Measurements from ENCODE around the gene CD22. TPM values are rescaled to one million over a fixed set of nuclear protein-coding genes. Genes with fewer than 3 reads are reported as not detected.
A peak's percentile ranks its signal among the peaks of the same experiment; 100 is the strongest.

CD22 gene
- total and polyA plus RNA-seq, 2 of the 8 experiments (the other 6 are each of a cell fraction or from before 2014, with no cell fraction given), result 0.06 to 0.60 TPM

- Histone ChIP-seq H3K4me1 (replicated peaks in 1 of 4; ENCODE audit: control insufficient read depth in 3 of 4, insufficient read depth in 4 of 4, low read length in 3 of 4) (no peaks in the 10 kb centered on the region), H4K20me1 (replicated peaks in 1 of 2; ENCODE audit: control insufficient read depth in 1 of 2, insufficient read depth in 2 of 2, low read length in 2 of 2) (no peaks in the 10 kb centered on the region), H4K5ac (ENCODE audit: insufficient read length, low read depth, low read length) (no peak overlapping the region), H3K4ac (replicated peaks; ENCODE audit: insufficient read length, low read depth, low read length) (no peak overlapping the region), H3K4me2 (ENCODE audit: insufficient read depth in 1 of 2, low read depth in 2 of 2, low read length in 2 of 2) (no peak overlapping the region), H3K18ac (ENCODE audit: extremely low read depth, low read length) (no peak overlapping the region), H3K9me3 (ENCODE audit: insufficient read depth in 2 of 2, low read depth in 1 of 2, low read length in 1 of 2) (0 out of 4 replicates have a peak, but pooled peaks cover 0 to 2% of the 10 kb centered on the region in 2 experiments), H3K56ac (replicated peaks; ENCODE audit: insufficient read length, low read depth, low read length) (no peak overlapping the region), H4K91ac (replicated peaks; ENCODE audit: insufficient read length, low read length) (no peak overlapping the region), H2BK120ac (replicated peaks; ENCODE audit: low read depth, low read length) (no peak overlapping the region), H4K8ac (ENCODE audit: extremely low read depth, insufficient read depth, low read length) (no peak overlapping the region), H3K27ac (ENCODE audit: low read depth, low read length) (no peak overlapping the region), H2AK5ac (ENCODE audit: low read depth, low read length) (no peak overlapping the region), H2BK20ac (ENCODE audit: low read length) (no peak overlapping the region), H3K27me3 (replicated peaks in 1 of 4; ENCODE audit: control insufficient read depth in 3 of 4, extremely low read depth in 1 of 4, insufficient read depth in 3 of 4, low read length in 3 of 4) (no peaks in the 10 kb centered on the region), H3K36me3 (ENCODE audit: control insufficient read depth in 2 of 4, insufficient read depth in 4 of 4, low read length in 3 of 4) (no peaks in the 10 kb centered on the region), H3K4me3 (ENCODE audit: extremely low read depth in 1 of 4, insufficient read depth in 2 of 4, low read depth in 3 of 4, low read length in 4 of 4) (no peak overlapping the region), H3K79me1 (ENCODE audit: low read depth, low read length) (no peaks in the 10 kb centered on the region), H2BK5ac (ENCODE audit: low read depth, low read length) (no peak overlapping the region), H3K23ac (ENCODE audit: insufficient read length) (no peak overlapping the region), H3K79me2 (ENCODE audit: control insufficient read depth in 1 of 2, insufficient read depth in 2 of 2, low read length in 2 of 2) (no peaks in the 10 kb centered on the region), H2BK15ac (ENCODE audit: low read length) (no peak overlapping the region), H3K23me2 (ENCODE audit: low read depth, low read length) (no peaks in the 10 kb centered on the region), H2AFZ (ENCODE audit: low read length) (no peak overlapping the region), H2BK12ac (ENCODE audit: low read depth, low read length) (no peak overlapping the region), H3K9ac (replicated peaks in 1 of 4; ENCODE audit: extremely low read depth in 1 of 4, low read depth in 3 of 4, low read length in 3 of 4) (no peak overlapping the region), H3K14ac (ENCODE audit: insufficient read length) (no peak overlapping the region)
- ChIA-PET POLR2A (ENCODE audit: partially characterized antibody) (no interaction called here), CTCF (ENCODE audit: partially characterized antibody) (interaction anchor here (1.3 kb wide), 1 partner anchor 15 kb away, joined by 4 read pairs; no protein-coding TSS in a partner anchor)
- no peak for FAIRE-seq
- 89% methylated on average over 9 of the region's 9 CpGs; no CpG with 5 or more reads in 1 of the 2 experiments for WGBS, 2 experiments (ENCODE audit: extremely low coverage in 1 of 2, insufficient coverage in 1 of 2, insufficient read length in 1 of 2, insufficient replicate concordance in 2 of 2, low coverage in 1 of 2, low lambda C conversion rate in 2 of 2, missing lambda C conversion rate in 1 of 2)
- no peak for TF ChIP-seq TAF7 (optimal IDR thresholded peaks at IDR 0.05; ENCODE audit: borderline replicate concordance, low read depth, low read length)
- TF ChIP-seq POU5F1 (IDR thresholded peaks at IDR 0.05; ENCODE audit: low read depth, low read length), result no peak
- no peak for TF ChIP-seq HDAC2 (IDR thresholded peaks at IDR 0.05; ENCODE audit: borderline replicate concordance in 1 of 2, low read depth in 2 of 2, low read length in 2 of 2)
- peak; percentile 20; the same call in 1 of the 2 replicates for TF ChIP-seq KDM1A (IDR thresholded peaks at IDR 0.05; ENCODE audit: borderline replicate concordance, low read length)
- TF ChIP-seq NANOG (IDR thresholded peaks at IDR 0.05; ENCODE audit: insufficient read depth, low read depth, low read length, poor library complexity, severe bottlenecking), result no peak
- DNase-seq (ENCODE audit: low read depth in 1 of 2, low spot score in 2 of 2), result no peak
These were observed 7.0 kb upstream of the CD22 start for GRCh38 chr19:35322014-35322413.

Measured in H1 (cell line).